HEK293T (cell line): ENCODE data around the gene PEX13.

ENCODE experiments used
- ARNT ChIP-seq: fragments of 450-650 bp; IDR thresholded peaks from 2 replicates; pipeline ENCODE4 v1.6.1; 2017; ENCODE audit warnings: mild to moderate bottlenecking
- BHLHE40 ChIP-seq: fragments of 450-650 bp; IDR thresholded peaks from 2 replicates; pipeline ENCODE4 v1.6.1; 2016; ENCODE audit warnings: mild to moderate bottlenecking, moderate library complexity, borderline replicate concordance
- CTBP1 ChIP-seq: fragments of 450-650 bp; IDR thresholded peaks from 2 replicates; pipeline ENCODE4 v1.6.1; 2016; ENCODE audit warnings: borderline replicate concordance
- ELF4 ChIP-seq: fragments of 450-650 bp; IDR thresholded peaks from 2 replicates; pipeline ENCODE4 v1.6.1; 2017; ENCODE audit warnings: antibody characterized with exemption
- FOXK2 ChIP-seq: fragments of 450-650 bp; IDR thresholded peaks from 2 replicates; pipeline ENCODE4 v1.6.1; 2016; ENCODE audit warnings: mild to moderate bottlenecking
- FOXM1 ChIP-seq: fragments of 450-650 bp; IDR thresholded peaks from 2 replicates; pipeline ENCODE4 v1.6.1; 2017; ENCODE audit warnings: mild to moderate bottlenecking, borderline replicate concordance
- HDGF ChIP-seq: fragments of 450-650 bp; IDR thresholded peaks from 2 replicates; pipeline ENCODE4 v1.6.1; 2017; ENCODE audit warnings: antibody characterized with exemption, borderline replicate concordance
- LEF1 ChIP-seq: fragments of 450-650 bp; IDR thresholded peaks from 2 replicates; pipeline ENCODE4 v1.6.1; 2017; ENCODE audit warnings: mild to moderate bottlenecking, borderline replicate concordance
- NFRKB ChIP-seq: fragments of 450-650 bp; IDR thresholded peaks from 2 replicates; pipeline ENCODE4 v1.6.1; 2016; ENCODE audit warnings: mild to moderate bottlenecking, moderate library complexity
- SP1 ChIP-seq: fragments of 450-650 bp; IDR thresholded peaks from 2 replicates; pipeline ENCODE4 v1.6.1; 2017
- SUZ12 ChIP-seq: fragments of 450-650 bp; IDR thresholded peaks from 2 replicates; pipeline ENCODE4 v1.6.1; 2016; ENCODE audit warnings: mild to moderate bottlenecking
- TARDBP ChIP-seq: fragments of 450-650 bp; IDR thresholded peaks from 2 replicates; pipeline ENCODE4 v1.6.1; 2016
- ZNF384 ChIP-seq: fragments of 450-650 bp; IDR thresholded peaks from 2 replicates; pipeline ENCODE4 v1.6.1; 2016
- TF ChIP-seq, protein P1 (sequence below): fragments of 450-650 bp; IDR thresholded peaks from 2 replicates; pipeline ENCODE4 v1.6.1; 2016

DNA sequence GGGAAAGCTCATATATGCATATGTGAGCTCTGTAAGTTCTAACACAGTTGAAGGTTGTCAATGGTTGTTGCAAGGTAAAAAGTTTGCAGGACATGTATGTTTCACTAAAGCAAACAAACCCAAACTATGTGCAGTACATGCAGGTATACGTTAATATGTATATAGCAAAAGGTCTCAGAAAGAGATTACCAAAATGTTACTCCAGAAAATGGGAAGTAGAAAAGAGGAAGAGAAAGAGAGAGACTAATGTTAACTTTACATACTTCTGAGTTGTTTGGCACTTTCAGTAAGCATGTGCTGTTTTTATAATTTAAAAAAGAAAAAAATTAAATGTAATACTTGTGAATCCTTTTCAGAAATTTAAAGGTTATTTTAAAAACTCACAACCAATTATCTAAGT lies 32.8 kb upstream of the PEX13 start:
- TF ChIP-seq FOXM1 (no peak), ZNF384 (no peak), CTBP1 (no peak), SP1 (no peak), TARDBP (no peak), BHLHE40 (no peak), SUZ12 (no peak), FOXK2 (no peak), ARNT (no peak), ELF4 (no peak), LEF1 (no peak), HDGF (no peak), NFRKB (no peak)
- TF ChIP-seq, protein P1, sequence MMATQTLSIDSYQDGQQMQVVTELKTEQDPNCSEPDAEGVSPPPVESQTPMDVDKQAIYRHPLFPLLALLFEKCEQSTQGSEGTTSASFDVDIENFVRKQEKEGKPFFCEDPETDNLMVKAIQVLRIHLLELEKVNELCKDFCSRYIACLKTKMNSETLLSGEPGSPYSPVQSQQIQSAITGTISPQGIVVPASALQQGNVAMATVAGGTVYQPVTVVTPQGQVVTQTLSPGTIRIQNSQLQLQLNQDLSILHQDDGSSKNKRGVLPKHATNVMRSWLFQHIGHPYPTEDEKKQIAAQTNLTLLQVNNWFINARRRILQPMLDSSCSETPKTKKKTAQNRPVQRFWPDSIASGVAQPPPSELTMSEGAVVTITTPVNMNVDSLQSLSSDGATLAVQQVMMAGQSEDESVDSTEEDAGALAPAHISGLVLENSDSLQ: no peak
